BE2C (cell line): ENCODE results near the gene POU3F4.

Source experiments
- DNase-seq: peaks from one replicate; pipeline ENCODE4 v3.0.0-alpha.2; 2020
- H3K27me3 ChIP-seq: fragments of 250-450 bp; sonication (Bioruptor Pico); 2 replicates; pipeline ENCODE4 v1.5.1; 2020; ENCODE audit warnings: mild to moderate bottlenecking
- H3K36me3 ChIP-seq: fragments of 250-450 bp; sonication (Bioruptor Pico); 2 replicates; pipeline ENCODE4 v1.5.1; 2020; ENCODE audit warnings: mild to moderate bottlenecking
- H3K4me1 ChIP-seq: fragments of 250-450 bp; sonication (Bioruptor Pico); 2 replicates; pipeline ENCODE4 v1.5.1; 2020
- H3K4me3 ChIP-seq: 2 replicates; pipeline ENCODE4 v1.5.1; 2011; ENCODE audit warnings: low read depth, low read length
- H3K9me3 ChIP-seq: fragments of 250-450 bp; sonication (Bioruptor Pico); 2 replicates; pipeline ENCODE4 v1.5.1; 2020
- TF ChIP-seq, protein P1 (sequence below): IDR thresholded peaks from 2 replicates; pipeline ENCODE4 v1.5.1; 2012; ENCODE audit warnings: mild to moderate bottlenecking, low read depth, low read length

The POU3F4 gene

DNA sequence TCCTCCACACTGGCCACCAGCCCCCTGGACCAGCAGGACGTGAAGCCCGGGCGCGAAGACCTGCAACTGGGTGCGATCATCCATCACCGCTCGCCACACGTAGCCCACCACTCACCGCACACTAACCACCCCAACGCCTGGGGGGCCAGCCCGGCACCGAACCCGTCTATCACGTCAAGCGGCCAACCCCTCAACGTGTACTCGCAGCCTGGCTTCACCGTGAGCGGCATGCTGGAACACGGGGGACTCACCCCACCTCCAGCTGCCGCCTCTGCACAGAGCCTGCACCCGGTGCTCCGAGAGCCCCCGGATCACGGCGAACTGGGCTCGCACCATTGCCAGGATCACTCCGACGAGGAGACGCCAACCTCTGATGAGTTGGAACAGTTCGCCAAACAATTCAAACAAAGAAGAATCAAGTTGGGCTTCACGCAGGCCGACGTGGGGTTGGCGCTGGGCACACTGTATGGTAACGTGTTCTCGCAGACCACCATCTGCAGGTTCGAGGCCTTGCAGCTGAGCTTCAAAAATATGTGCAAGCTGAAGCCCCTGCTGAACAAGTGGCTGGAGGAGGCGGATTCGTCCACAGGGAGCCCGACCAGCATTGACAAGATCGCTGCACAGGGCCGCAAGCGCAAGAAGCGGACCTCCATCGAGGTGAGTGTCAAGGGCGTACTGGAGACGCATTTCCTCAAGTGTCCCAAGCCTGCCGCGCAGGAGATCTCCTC is 600 bp downstream of the POU3F4 start:
- TF ChIP-seq, protein P1, sequence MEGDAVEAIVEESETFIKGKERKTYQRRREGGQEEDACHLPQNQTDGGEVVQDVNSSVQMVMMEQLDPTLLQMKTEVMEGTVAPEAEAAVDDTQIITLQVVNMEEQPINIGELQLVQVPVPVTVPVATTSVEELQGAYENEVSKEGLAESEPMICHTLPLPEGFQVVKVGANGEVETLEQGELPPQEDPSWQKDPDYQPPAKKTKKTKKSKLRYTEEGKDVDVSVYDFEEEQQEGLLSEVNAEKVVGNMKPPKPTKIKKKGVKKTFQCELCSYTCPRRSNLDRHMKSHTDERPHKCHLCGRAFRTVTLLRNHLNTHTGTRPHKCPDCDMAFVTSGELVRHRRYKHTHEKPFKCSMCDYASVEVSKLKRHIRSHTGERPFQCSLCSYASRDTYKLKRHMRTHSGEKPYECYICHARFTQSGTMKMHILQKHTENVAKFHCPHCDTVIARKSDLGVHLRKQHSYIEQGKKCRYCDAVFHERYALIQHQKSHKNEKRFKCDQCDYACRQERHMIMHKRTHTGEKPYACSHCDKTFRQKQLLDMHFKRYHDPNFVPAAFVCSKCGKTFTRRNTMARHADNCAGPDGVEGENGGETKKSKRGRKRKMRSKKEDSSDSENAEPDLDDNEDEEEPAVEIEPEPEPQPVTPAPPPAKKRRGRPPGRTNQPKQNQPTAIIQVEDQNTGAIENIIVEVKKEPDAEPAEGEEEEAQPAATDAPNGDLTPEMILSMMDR = no peak
- Histone ChIP-seq H3K4me1 (no peaks in the 10 kb centered on the region), H3K4me3 (no peak overlapping the region), H3K27me3 (no peaks in the 10 kb centered on the region), H3K9me3 (no peaks in the 10 kb centered on the region), H3K36me3 (no peaks in the 10 kb centered on the region)
- no peak for DNase-seq

DNA sequence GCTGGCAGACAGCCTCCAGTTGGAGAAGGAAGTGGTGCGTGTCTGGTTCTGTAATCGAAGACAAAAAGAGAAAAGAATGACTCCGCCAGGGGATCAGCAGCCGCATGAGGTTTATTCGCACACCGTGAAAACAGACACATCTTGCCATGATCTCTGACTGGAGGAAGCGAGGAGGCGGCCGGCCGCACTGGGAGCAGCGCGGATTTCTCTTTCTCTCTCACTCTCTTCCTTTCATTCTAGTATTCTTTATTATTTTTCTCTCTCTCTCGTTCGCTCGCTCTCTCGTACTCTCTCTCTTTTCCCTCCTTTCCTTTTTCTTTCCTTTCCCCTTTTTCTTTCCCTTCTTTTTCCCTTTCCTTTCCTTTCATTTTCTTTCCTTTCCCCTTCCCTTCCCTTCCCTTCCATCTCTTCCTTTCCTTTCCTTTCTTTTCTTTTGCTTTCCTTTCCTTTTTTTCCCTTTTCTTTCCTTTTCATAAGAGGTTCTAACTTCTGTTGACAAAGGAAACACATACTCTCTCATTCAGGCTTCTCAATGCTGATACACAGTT is 1.2 kb downstream of the POU3F4 start:
- Histone ChIP-seq H3K4me3 (no peak overlapping the region), H3K36me3 (no peaks in the 10 kb centered on the region), H3K27me3 (no peaks in the 10 kb centered on the region), H3K4me1 (no peaks in the 10 kb centered on the region), H3K9me3 (no peaks in the 10 kb centered on the region)
- DNase-seq = no peak
- TF ChIP-seq, protein P1 = no peak

DNA sequence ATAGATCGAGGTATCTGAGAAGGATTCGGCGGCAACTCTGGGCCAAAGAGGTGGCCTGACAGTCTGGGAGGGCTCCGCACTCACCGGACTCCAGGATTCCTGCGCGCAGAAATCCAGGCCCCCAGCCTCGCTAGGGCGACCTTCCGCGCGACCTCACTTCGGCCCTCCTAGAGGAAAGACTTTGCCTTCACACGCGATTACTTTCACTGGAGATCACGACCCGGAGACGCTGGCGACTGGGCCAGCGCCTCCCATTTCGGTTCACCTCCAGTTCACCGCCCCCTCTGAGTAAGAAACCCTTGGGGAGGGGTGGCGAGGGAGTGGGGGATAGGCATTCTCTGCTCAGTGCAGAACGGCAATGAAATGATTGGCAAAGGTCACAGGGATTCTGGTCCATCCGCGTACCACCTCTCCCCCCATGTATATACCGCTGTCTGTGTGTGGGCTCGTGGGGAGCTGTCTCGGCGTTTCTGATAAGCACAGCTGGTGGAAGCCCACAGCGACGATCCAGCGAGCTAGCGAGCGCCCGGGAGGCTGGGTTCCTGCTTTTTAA is 2.5 kb downstream of the POU3F4 start:
- no peak for DNase-seq
- no peaks in the 10 kb centered on the region for H3K36me3 ChIP-seq
- no peaks in the 10 kb centered on the region for H3K9me3 ChIP-seq
- H3K4me1 ChIP-seq = no peaks in the 10 kb centered on the region
- H3K27me3 ChIP-seq = no peaks in the 10 kb centered on the region
- TF ChIP-seq, protein P1 = no peak
- H3K4me3 ChIP-seq = no peak overlapping the region

GRCh38 chrX:83511208-83511607 is 3.1 kb downstream of the POU3F4 start:
- Histone ChIP-seq H3K27me3 (no peaks in the 10 kb centered on the region), H3K9me3 (no peaks in the 10 kb centered on the region), H3K4me1 (no peaks in the 10 kb centered on the region), H3K36me3 (no peaks in the 10 kb centered on the region), H3K4me3 (no peak overlapping the region)
- no peak for DNase-seq
- TF ChIP-seq, protein P1 = no peak

GRCh38 chrX:83512111-83512510 is 4.0 kb downstream of the POU3F4 start:
- Histone ChIP-seq H3K36me3 (no peaks in the 10 kb centered on the region), H3K4me3 (no peak overlapping the region), H3K4me1 (no peaks in the 10 kb centered on the region), H3K27me3 (no peaks in the 10 kb centered on the region), H3K9me3 (no peaks in the 10 kb centered on the region)
- TF ChIP-seq, protein P1 = no peak
- DNase-seq = no peak

DNA sequence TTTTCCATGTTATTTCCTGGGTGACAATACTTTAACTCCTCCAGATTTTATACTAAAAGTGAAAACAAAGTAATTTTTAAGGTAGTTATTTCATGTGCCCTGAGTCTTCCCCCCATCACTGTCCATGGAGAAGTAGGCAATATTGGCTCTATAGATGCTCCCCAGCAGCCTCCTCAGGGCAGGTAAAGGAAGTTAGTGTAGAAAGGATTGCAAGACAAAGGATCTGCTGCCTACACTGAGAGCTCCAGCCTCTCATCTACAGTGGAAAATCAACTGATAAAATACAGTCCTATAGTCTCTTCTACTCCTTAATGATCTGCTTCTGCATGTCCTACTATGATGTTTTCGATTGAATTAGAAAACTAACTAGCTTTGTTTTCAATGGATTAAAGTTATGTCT is 8.5 kb downstream of the POU3F4 start:
- no peak for DNase-seq
- Histone ChIP-seq H3K9me3 (no peaks in the 10 kb centered on the region), H3K4me1 (no peaks in the 10 kb centered on the region), H3K27me3 (no peaks in the 10 kb centered on the region), H3K4me3 (no peak overlapping the region), H3K36me3 (no peaks in the 10 kb centered on the region)
- TF ChIP-seq, protein P1 = no peak
